GM12874 (cell line): ENCODE results near the gene SLC2A9.

Experiments
- TF ChIP-seq, protein P1 (sequence below): IDR thresholded peaks from 2 replicates; pipeline ENCODE4 v1.5.1; 2011; ENCODE audit warnings: low read depth, mild to moderate bottlenecking, control low read depth, low read length, moderate library complexity; ENCODE audit not compliant: insufficient read depth

Gene SLC2A9

DNA sequence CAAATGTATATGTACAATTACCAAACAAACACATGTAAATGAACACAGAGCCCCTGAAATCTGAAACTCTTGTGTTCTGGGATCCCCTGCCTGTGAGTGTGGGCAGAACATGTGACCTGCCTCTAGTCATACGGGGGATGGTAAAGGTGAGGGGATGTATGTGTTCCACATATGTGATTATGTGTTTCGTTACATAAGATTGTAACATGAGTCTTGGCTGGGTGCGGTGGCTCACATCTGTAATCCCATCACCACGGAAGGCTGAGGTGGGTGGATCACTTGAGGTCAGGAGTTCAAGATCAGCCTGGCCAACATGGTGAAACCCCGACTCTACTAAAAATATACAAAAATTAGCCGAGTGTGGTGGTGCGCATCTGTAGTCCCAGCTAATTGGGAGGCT, 37.1 kb upstream of the SLC2A9 start:
- TF ChIP-seq, protein P1, sequence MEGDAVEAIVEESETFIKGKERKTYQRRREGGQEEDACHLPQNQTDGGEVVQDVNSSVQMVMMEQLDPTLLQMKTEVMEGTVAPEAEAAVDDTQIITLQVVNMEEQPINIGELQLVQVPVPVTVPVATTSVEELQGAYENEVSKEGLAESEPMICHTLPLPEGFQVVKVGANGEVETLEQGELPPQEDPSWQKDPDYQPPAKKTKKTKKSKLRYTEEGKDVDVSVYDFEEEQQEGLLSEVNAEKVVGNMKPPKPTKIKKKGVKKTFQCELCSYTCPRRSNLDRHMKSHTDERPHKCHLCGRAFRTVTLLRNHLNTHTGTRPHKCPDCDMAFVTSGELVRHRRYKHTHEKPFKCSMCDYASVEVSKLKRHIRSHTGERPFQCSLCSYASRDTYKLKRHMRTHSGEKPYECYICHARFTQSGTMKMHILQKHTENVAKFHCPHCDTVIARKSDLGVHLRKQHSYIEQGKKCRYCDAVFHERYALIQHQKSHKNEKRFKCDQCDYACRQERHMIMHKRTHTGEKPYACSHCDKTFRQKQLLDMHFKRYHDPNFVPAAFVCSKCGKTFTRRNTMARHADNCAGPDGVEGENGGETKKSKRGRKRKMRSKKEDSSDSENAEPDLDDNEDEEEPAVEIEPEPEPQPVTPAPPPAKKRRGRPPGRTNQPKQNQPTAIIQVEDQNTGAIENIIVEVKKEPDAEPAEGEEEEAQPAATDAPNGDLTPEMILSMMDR, result no peak

DNA sequence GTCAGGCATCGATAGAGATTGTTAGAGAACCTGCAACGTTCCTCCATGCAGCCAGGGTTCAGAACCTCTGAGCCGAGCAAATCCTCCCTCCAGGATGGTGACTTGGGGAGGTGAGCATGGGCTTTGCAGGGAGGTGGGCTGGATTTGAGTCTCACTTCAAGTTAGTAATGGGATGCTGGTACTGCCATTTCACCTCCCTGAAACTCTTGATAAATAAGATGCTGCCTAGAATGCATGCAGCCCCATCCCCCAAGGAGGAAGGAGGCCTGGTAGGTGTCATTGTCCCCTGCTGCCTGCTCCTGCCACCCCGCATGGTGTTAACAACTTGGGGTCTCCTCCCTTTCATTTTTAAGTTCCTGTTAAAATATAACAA, 35.7 kb upstream of the SLC2A9 start:
- TF ChIP-seq, protein P1, result no peak

DNA sequence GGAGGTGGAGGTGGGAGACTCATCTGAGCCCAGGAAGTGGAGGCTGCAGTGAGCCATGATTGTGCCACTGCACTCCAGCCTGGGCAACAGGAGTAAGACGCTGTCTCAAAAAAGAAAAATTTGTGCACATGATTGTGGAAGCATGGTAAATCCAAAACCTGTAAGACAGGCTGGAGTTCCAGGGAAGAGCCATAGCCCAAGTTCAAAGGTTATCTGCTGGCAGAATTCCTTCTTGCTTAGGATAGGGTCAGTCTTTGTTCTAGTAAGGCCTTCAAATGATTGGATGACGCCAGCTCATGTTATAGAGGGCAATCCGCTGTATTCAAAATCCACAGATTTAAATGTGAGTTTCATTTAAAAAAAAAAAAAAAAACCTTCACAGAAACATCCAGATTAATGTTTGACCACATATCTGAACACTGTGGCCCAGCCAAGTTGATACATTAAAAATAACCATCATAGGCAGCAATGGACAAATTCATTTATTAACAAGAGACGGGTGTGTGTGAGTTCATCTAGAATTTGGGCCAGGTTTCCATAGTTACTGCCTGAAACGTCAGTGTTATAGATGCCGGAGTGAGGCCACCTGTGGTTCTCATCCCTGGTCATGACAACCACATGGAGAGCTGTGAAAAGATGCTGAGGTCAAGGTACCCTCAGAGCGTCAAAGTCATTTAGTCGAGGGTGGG, 35.2 kb upstream of the SLC2A9 start:
- TF ChIP-seq, protein P1, result no peak

DNA sequence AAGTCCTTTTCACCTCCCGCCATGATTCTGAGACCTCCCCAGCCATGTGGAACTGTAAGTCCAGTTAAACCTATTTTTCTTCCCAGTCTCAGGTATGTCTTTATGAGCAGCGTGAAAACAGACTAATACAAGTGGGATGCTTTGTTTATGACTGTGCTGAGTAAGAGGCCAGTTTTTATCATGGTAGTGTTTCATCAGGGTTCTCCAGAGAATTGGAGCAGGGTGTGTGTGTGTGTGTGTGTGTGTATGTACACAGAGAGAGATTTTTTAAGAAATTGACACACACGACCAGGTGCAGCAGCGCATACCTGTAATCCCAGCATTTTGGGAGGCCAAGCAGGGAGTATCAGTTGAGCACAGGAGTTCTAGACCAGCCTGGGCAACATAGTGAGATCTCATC, 34.6 kb upstream of the SLC2A9 start:
- TF ChIP-seq, protein P1, result no peak

DNA sequence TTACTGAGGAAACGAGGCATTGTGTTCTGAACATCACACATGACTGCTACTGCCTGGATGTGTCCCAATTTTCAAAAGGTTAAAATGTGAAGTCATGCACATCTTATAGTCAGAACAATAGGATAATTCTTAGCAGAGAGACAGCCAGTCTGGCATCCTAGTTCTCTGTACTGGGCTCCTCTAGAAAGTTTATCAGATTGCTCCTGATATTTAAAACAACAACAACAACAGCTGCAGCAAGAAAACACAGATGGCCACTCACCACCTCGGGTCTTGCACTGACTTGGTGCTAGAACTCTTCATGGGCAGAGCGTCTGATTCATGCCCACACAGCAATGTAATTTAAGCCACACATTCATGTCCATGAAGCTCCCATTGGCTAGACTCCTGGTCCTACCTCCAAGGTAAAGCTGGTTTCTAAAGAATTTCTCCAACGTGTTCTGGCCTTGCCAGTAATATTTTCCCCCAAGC, 33.3 kb upstream of the SLC2A9 start:
- TF ChIP-seq, protein P1, result no peak

DNA sequence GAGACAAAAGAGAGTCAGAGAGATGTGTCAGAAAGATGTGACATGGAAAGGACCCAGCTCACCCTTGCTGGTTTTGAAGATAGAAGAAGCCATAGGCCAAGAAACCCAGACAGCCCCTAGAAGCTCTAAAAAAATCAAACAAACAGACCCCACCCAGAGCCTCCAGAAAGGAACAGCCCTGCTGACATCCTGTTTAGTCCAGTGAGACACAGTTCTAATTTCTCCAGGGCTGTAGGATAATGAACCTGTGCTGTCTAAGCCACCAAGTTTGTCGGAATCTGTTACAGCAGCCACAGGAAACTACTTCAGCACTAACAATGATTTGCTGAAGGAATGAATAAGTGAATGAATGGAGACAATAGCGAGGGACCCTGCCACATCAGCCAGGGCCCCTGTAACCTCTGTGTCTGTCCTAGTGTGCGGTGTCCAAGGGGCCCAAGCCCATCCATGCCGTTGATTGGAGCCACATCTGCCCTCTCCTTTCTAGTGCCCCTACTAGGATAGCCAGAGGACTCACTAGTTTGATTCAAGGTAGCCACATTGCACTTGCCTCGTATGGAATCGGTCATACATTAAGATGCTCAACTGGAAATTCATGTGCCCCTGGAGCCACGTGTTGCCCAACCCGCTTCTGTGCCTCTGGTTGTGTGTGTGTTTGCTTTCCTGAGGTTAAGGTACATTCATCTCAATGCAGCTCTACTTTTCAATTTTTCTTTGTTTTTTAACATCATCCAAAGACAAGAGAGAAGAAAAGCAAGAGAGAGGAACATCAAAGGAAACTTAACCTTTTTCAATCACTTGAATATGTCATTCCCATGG, 32.5 kb upstream of the SLC2A9 start:
- TF ChIP-seq, protein P1, result no peak

DNA sequence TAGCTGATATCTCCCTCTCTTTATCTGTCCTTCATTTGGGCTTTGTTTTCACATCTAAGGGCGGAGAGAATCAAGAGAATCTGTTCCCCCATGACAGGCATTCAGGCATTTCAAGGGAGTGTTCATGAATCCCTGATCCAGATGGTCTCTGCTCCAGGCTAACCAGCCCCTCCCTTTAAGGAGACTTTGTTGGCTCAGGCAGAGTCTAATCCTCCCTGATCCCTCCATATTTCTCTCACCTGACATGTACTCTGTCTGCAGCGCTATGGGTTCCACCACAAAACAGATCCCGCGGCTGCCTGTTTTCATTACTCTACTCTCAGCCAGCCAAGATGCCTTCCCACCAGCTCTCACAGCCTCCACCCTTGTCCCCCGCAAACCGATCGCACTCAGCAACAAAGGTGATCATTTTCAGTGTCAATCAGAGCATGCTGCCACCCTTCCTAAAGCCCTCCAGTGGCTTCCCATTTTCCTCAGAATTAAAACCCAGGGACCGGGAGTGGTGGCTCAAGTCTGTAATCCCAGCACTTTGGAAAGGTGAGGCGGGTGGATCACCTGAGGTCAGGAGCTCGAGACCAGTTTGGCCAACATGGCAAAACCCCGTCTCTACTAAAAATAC, 30.3 kb upstream of the SLC2A9 start:
- TF ChIP-seq, protein P1, result no peak
